Activated T-helper 2 cell treated with anti-CD3 and anti-CD28 coated beads, Interferon-gamma antibody, Interleukin-2, Interleukin-4, amounts not matched to agents 10 μg/mL and 5 μg/mL and 100 μg/mL, durations not matched to agents 14 hours and 24 hours and 36 hours (primary cell): ENCODE measurements around the gene EP400. TPM values are rescaled to one million over a fixed set of nuclear protein-coding genes. Genes with fewer than 3 reads are reported as not detected.

Source experiments
- DNase-seq: peaks from one replicate; pipeline ENCODE4 v3.0.0; 2021; ENCODE audit warnings: low spot score
- H3K27ac Mint-ChIP-seq: one replicate; pipeline ENCODE4 v1.8.0; 2021; ENCODE audit warnings: mixed read lengths
- H3K27me3 Mint-ChIP-seq: one replicate; pipeline ENCODE4 v1.8.0; 2021; ENCODE audit warnings: low read depth, mixed read lengths
- H3K36me3 Mint-ChIP-seq: one replicate; pipeline ENCODE4 v1.8.0; 2021; ENCODE audit warnings: low read depth, mixed read lengths
- H3K4me1 Mint-ChIP-seq: one replicate; pipeline ENCODE4 v1.8.0; 2021; ENCODE audit warnings: low read depth, mixed read lengths
- H3K4me3 Mint-ChIP-seq: one replicate; pipeline ENCODE4 v1.8.0; 2021; ENCODE audit warnings: low read depth, mild to moderate bottlenecking, moderate library complexity, mixed read lengths
- H3K9me3 Mint-ChIP-seq: one replicate; pipeline ENCODE4 v1.8.0; 2021; ENCODE audit warnings: mixed read lengths
- intact Hi-C: fragments of 100-400 bp; cut with micrococcal nuclease; formaldehyde crosslinking; loops from one replicate; pipeline ENCODE4 v1.15.1; 2023
- total RNA-seq: library from RNA; stranded (reverse); gene quantifications from 2 replicates; pipeline ENCODE4 v1.2.3, GENCODE V29; 2022

Gene EP400
- total RNA-seq, 1 donor from 2014 or later = 57.7 TPM

GRCh38 chr12:131909081-131909751 lies 40.5 kb upstream of the EP400 start:
- intact Hi-C loops = no loop called here
- Mint-ChIP-seq H3K27ac (no peak overlapping the region), H3K27me3 (no peaks in the 10 kb centered on the region), H3K36me3 (peaks cover 3% of the 10 kb centered on the region), H3K4me1 (no peaks in the 10 kb centered on the region), H3K9me3 (no peaks in the 10 kb centered on the region), H3K4me3 (no peak overlapping the region)
- no peak for DNase-seq

DNA sequence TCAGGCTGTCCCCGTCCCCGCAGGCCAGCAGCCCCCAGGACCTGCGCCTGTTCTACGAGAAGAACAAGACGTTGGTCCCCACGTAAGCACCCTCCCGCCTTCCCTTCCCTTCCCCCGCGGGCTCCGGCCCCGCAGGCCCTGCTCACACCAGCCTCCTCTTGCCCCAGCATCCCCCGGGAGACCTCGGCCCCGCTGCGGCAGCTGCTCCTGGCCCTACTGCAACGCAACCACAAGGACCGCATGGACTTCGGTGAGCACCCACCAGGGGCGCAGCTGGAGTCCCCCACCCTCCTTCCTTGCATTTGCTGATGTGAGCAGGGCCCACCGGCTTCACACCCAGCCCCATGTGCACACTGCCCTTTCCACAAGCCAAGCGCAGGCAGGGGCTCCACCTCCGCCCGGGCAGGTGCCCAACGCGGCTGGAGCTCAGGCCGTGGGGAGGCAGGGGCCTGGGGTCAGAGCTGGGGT lies 40.0 kb upstream of the EP400 start:
- Mint-ChIP-seq H3K27me3 (no peaks in the 10 kb centered on the region), H3K9me3 (no peaks in the 10 kb centered on the region), H3K27ac (no peak overlapping the region), H3K4me3 (no peak overlapping the region), H3K4me1 (no peaks in the 10 kb centered on the region), H3K36me3 (peaks cover 3% of the 10 kb centered on the region)
- DNase-seq = no peak
- intact Hi-C loops = no loop called here

DNA sequence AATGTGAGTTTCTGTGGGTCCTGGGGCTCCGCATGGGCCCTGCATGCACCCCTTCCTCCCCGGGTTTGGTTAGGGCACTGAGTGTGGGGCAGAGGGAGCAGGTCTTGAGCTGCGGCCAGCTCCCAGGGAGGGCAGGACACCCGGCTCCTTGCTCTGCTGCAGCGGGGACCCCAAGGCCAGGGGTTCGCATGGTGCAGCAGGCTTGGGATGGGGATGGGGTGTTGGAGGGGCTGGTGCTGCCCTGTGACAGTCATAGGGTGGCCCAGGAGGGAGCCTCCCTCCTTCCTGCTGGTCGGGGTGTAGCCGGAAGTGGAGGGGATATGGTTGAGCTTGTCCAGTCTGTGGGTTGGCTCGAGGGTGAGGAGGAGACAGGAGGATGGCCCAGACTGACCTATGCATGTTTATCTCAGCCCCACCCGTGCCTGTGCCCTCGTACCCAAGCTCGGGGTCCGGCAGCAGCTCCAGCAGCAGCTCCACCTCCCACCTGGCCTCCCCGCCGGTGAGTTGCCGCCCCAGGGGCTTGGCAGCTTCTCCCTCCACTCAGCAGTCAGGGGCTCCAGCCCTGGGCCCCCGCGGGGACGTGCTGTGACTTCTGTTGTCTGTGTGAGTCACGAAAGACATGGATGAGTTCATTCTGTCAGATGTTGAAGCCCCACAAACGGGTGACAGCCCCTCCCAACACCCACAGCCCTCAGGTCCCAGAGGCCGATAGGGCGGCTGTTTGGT lies 39.3 kb upstream of the EP400 start:
- Mint-ChIP-seq H3K4me3 (no peak overlapping the region), H3K27me3 (no peaks in the 10 kb centered on the region), H3K9me3 (no peaks in the 10 kb centered on the region), H3K27ac (no peak overlapping the region), H3K36me3 (peaks cover 3% of the 10 kb centered on the region), H3K4me1 (no peaks in the 10 kb centered on the region)
- intact Hi-C loops = no loop called here
- no peak for DNase-seq

- no peak for DNase-seq
- Mint-ChIP-seq H3K9me3 (no peaks in the 10 kb centered on the region), H3K4me3 (no peak overlapping the region), H3K27me3 (no peaks in the 10 kb centered on the region), H3K27ac (no peak overlapping the region), H3K36me3 (peaks cover 3% of the 10 kb centered on the region), H3K4me1 (no peaks in the 10 kb centered on the region)
- intact Hi-C loops = no loop called here
Measured at GRCh38 chr12:131911028-131911650, 38.6 kb upstream of the EP400 start.

DNA sequence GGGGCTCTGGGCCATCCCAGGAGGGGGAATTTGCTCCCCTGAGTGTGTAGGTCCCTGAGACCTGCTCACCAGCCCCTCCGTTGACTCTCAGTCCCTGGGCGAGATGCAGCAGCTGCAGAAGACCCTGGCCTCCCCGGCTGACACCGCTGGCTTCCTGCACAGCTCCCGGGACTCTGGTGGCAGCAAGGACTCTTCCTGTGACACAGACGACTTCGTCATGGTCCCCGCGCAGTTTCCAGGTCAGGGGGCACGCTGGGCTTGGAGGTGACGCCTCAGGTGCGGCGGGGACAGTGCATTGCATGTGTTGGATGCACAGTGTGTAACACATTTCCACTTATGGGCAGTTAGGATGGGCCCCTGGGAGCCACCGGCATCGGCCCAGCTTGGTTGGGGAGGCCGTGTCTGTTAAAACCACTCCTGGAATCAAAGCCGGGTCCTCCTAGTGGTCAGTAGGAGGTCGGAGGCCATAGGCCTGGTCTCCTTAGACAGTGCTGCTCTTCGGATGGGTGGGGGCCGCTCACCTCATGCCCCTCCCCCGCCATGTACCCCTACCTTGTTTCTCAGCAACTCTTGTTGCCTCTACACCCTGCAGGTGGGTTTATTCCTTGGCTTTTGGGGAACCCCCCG lies 37.8 kb upstream of the EP400 start:
- no peak overlapping the region for H3K4me3 Mint-ChIP-seq
- no peak overlapping the region for H3K27ac Mint-ChIP-seq
- no peaks in the 10 kb centered on the region for H3K4me1 Mint-ChIP-seq
- no peaks in the 10 kb centered on the region for H3K9me3 Mint-ChIP-seq
- no peak for DNase-seq
- intact Hi-C loops = no loop called here
- peaks cover 3% of the 10 kb centered on the region for H3K36me3 Mint-ChIP-seq
- no peaks in the 10 kb centered on the region for H3K27me3 Mint-ChIP-seq

GRCh38 chr12:131912518-131913274 lies 37.0 kb upstream of the EP400 start:
- Mint-ChIP-seq H3K4me1 (no peaks in the 10 kb centered on the region), H3K4me3 (no peak overlapping the region), H3K9me3 (no peaks in the 10 kb centered on the region), H3K27ac (no peak overlapping the region), H3K36me3 (peaks cover 3% of the 10 kb centered on the region), H3K27me3 (no peaks in the 10 kb centered on the region)
- DNase-seq = no peak
- intact Hi-C loops = no loop called here

GRCh38 chr12:131913666-131914065 lies 36.1 kb upstream of the EP400 start:
- Mint-ChIP-seq H3K4me3 (no peak overlapping the region), H3K27ac (no peak overlapping the region), H3K9me3 (no peaks in the 10 kb centered on the region), H3K36me3 (peaks cover 3% of the 10 kb centered on the region), H3K27me3 (no peaks in the 10 kb centered on the region), H3K4me1 (no peaks in the 10 kb centered on the region)
- DNase-seq = no peak
- intact Hi-C loops = no loop called here

GRCh38 chr12:131914179-131914702 lies 35.5 kb upstream of the EP400 start:
- Mint-ChIP-seq H3K27ac (no peak overlapping the region), H3K27me3 (no peaks in the 10 kb centered on the region), H3K9me3 (no peaks in the 10 kb centered on the region), H3K4me3 (no peak overlapping the region), H3K36me3 (no peaks in the 10 kb centered on the region), H3K4me1 (no peaks in the 10 kb centered on the region)
- no peak for DNase-seq
- intact Hi-C loops = no loop called here

GRCh38 chr12:131915000-131915689 lies 34.6 kb upstream of the EP400 start:
- H3K9me3 Mint-ChIP-seq = no peaks in the 10 kb centered on the region
- no peaks in the 10 kb centered on the region for H3K27me3 Mint-ChIP-seq
- DNase-seq = no peak
- H3K36me3 Mint-ChIP-seq = no peaks in the 10 kb centered on the region
- H3K27ac Mint-ChIP-seq = no peak overlapping the region
- H3K4me1 Mint-ChIP-seq = no peaks in the 10 kb centered on the region
- intact Hi-C loops = no loop called here
- H3K4me3 Mint-ChIP-seq = no peak overlapping the region

GRCh38 chr12:131915823-131916222 lies 33.9 kb upstream of the EP400 start:
- Mint-ChIP-seq H3K9me3 (no peaks in the 10 kb centered on the region), H3K27me3 (no peaks in the 10 kb centered on the region), H3K36me3 (no peaks in the 10 kb centered on the region), H3K4me3 (no peak overlapping the region), H3K4me1 (no peaks in the 10 kb centered on the region), H3K27ac (no peak overlapping the region)
- DNase-seq = no peak
- intact Hi-C loops = no loop called here

- no peaks in the 10 kb centered on the region for H3K36me3 Mint-ChIP-seq
Measured at GRCh38 chr12:131916306-131917138, 33.2 kb upstream of the EP400 start.

More at GRCh38 chr12:131916306-131917138, 33.2 kb upstream of the EP400 start:
- DNase-seq = no peak
- Mint-ChIP-seq H3K9me3 (no peaks in the 10 kb centered on the region), H3K27me3 (no peaks in the 10 kb centered on the region), H3K4me1 (no peaks in the 10 kb centered on the region), H3K27ac (no peak overlapping the region), H3K4me3 (no peak overlapping the region)
- intact Hi-C loops = no loop called here
